GM18867 (cell line): Measurements from ENCODE around the gene OTOS.

ENCODE experiments used
- ATAC-seq: cut with Tn5 transposase; IDR thresholded peaks from one replicate; pipeline ENCODE4 v1.9.1; 2021; ENCODE audit warnings: mild to moderate bottlenecking, moderate library complexity; ENCODE audit not compliant: unreplicated experiment

OTOS gene

DNA sequence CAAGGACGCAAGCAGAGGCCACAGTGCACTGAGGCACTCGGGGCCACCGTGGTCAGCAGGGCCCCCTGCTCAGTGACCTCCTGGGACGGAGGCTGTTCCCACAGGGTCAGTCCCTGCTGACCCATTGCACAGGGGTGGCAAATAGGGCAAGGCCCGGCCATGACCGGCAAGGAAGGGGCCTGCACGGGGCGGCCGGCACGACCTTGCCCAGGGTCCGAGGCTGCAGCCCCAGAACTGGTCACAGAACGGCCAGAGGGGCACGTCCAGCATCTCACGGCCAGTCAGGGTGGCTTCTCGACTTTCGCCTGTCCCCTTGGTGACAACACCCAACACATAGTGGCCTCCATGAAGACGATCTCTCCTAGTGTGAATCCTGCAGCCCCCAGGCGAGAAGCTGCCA is 27.6 kb upstream of the OTOS start:
- ATAC-seq = no peak

DNA sequence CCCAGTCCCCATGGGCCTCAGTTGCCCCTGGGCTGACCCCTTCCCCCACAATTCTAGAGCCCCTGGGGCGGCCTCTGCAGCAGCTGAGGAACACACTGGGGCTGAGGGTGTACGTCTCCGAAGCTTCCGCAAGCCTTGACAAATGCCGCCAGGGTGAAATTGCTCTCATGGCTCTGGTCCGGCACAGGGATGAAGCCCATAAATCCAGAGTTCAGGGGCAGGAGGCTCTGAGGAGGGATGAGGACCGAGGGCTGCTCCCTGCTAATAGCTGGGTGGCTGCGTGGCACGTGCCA is 27.1 kb upstream of the OTOS start:
- no peak for ATAC-seq

DNA sequence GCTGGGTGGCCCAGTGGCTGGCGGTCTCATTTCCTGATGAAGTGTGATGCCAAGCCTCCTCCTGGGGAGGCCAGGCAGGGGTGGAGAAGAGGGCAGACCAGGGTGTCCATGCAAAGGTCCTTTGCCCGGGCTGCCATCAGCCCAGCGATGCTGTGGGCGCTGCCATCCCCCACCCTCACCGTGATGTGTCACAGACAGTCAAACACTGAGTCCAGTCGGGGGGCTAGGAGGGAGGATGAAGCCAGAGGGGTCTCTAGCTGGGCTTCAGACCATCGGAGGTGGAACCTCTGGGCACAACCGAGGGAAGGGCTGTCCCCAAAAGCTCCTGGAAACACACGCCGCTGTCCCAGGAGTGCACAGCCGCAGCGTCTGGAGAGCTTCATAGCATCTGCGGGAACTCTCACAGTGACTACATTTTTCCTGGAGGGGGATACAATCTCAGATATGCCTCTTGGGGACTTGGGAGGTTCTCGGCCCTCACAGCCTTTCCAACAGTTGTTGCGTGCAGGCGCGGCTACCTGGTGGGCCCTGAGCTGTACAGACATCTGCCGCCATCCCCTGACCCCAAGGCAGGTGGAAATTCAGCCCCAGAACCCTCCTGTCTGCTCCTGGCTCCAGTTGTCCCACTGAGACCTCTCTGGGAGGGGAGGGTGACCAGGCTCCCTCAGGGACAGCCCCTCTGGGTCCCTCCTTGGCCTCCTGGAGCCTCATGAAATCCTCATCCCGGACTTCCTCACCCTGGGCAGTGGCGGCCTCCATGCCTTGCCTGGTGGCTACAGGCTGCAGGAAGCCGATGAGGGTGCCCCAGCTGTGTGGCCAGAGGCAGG is 26.5 kb upstream of the OTOS start:
- no peak for ATAC-seq

DNA sequence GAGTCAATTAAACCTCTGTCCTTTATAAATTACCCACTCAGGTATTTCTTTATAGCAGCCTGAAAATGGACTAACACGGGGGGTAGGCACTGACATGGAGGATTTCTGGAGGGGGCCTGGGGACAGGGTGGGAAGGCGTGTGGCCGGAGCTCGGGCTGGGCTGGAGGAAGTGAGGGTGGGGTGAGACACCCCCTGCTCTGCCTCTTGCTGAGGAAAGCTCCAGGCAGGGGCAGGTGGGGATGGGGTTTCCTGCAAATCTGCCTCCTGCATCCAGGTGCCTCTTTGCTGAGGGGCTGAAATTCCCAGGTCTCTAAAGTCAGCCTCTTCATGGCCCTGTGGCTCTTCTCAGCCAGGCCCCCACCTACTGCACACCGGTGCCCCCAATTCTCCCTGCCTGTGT is 25.7 kb upstream of the OTOS start:
- ATAC-seq = no peak

DNA sequence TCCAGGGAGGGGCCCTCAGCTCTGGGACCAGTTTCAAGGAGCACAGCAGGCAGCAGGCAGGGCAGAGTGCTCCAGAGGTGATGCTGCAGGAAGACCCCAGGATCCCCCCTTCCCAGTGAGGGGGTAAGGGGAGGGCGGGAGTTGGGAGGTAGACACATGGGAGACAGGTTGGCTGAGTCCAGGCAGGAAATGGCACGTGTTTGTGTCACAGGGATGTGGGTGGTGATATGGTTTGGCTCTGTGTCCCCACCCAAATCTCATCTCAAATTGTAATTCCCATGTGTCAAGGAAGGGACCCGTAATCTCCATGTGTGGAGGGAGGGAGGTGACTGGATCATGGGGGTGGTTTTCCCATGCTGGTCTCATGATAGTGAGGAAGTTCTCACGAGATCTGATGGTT is 25.2 kb upstream of the OTOS start:
- ATAC-seq = no peak

DNA sequence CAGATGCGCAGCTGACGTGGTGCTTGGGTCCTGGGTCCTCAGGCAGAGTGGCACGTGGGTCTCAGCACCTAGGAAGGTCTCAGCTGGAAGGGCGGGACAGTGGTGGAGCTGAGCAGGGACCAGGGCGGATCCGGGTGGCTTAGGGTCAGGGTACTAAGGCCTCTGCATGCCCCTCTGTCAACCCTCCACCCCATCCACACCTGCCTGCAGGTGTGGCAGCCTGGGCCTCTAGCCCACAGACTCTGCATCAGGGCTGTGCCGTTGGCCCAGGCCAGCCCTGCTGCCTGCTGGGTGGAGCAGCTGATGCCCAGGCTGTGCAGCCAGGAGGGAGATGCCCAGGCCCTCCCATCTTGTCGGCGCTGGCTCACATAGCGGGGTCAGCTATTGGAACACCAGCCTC is 24.6 kb upstream of the OTOS start:
- no peak for ATAC-seq

DNA sequence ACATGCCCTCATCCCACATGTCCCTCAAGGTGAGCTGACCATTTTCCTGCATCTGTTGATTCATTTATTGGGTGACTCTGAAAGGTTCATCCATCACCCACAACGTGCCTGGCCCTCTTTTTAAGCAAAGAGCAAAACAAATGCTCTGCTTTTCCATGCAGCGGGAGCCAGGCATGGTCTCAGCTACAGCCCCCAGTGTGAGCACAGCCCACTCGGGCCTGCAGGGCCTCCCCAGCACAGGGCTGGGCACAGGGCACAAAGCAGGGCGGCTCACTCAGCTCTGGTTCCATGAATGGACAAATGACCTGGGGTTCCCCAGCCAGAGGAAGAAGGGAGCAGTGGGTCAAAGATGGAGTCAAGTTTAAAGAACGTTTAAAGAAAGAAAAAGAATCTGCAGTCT is 24.1 kb upstream of the OTOS start:
- ATAC-seq = no peak

DNA sequence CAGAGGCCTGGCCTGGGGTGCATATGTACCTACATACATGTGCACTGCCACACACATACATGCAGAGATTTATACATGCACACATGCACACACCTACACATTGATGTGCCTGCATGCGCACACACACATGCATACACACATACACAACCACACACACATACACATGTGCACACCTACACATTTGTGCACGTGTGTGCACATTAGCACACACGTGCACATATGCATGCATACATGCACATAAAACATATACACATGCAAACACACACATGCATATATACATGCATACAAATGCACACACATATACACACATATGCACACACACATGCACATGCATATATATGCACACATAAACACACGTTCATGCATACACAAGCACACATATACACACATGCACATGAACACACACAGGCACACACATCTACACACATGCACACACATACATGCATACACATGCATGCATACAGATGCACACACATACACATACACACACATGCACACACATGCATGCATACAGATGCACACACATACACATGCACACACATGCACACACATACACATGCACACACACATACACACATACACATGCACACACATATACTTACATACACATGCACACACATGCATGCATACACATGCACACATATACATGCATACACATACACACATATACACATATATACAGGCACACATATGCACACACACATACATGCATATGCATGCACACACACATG is 23.6 kb upstream of the OTOS start:
- ATAC-seq = no peak

DNA sequence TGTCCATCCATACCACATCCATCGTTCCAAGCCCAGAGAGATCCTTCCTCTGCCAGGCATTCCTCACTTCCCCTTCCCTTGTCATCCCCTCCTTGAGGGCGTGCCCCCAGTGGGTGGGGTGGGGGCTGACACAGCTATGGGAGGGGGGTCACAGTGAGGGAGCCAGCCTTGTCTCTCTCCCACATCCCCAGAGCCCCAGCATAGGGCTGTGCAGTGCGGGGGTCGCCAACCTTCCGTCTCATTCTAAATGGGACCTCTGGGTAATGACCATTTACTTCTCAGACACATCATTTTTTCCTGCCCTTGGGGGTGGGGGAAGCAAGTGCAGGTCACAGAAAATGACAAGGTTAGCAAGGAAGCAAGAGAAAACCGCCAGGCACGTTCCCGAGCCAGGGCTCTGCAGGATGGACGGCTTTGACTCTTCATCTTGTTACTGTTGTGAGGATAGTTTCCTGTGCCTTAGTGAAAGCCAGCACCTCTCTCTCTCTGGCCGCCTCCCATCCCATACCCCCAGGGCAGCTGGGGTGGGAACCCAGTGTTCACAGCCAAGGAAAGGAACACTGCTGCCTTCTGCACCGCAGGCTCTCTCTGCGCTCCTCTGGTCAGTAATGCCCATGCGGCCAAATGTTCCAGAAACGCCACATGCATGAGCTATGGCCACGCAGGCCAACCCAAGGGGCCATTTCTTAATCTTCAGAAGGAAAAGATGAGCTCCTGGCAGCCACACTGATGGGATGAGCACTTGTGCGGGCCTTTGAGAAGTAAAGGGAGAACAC is 22.7 kb upstream of the OTOS start:
- no peak for ATAC-seq

DNA sequence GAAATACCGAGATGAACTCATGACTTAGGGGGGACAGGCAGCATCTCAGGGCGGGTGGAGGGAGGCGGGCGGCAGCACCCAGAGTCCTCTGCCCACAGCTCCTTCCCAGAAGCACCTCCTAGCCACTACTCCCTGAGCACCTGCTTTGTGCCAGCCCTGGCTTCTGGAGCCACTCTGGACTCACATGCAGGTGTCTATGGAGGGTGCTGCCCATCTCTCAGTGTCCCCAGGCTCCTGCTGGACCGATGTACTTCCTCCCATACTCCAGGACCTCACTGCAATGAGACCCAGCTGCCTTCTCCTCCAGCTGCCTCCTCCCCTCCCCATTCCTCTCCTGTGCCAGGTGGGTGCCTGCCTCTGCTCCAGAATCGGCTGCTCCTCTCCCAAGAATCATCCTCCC is 22.1 kb upstream of the OTOS start:
- ATAC-seq = no peak

DNA sequence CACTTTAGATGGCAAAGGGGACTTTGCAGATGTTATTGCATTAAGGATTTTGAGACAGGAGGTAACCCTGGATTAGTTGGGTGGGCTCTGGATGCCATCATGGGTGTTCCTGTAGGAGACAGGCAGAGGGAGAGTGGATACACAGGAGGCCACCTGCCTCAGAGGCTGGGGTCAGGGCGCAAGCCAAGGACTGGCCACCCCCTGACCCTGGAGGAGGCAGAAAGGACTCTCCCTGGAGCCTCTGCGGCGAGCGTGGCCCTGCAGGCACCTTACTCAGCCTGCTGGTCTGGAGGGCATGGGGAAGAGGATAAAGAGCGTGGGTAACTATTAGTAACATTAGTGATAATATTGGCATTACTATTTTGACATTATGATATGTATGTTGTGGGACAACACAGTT is 21.6 kb upstream of the OTOS start:
- no peak for ATAC-seq

DNA sequence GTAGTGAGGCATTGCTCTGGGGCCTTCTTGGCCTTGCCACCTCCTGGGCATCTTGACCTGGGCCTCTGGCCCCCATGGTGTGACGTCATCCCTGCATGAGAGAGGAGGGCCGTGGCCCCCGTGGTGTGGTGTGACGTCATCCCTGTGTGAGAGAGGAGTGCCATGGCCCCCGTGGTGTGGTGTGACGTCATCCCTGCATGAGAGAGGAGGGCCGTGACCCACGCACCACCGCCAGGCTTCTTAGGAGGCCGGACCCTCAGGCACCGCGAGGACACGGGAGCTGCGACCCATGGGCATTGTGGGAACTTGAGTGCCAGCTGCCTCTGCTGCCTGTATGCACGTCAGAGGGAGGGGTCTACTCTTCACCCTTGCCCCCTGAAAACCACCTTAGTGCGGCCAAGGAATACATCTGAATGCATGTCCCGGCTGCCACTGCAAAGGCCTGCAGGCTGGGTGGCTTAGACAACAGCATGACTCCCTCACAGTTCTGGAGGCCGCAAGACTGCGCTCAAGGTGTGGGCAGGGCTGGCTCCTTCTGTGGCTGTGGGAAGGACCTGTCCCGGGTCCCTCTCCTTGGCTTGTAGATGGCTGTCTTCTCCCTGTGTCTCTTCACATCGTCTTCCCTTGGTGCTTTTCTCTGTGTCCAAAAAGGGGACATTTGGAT is 20.8 kb upstream of the OTOS start:
- ATAC-seq = no peak

DNA sequence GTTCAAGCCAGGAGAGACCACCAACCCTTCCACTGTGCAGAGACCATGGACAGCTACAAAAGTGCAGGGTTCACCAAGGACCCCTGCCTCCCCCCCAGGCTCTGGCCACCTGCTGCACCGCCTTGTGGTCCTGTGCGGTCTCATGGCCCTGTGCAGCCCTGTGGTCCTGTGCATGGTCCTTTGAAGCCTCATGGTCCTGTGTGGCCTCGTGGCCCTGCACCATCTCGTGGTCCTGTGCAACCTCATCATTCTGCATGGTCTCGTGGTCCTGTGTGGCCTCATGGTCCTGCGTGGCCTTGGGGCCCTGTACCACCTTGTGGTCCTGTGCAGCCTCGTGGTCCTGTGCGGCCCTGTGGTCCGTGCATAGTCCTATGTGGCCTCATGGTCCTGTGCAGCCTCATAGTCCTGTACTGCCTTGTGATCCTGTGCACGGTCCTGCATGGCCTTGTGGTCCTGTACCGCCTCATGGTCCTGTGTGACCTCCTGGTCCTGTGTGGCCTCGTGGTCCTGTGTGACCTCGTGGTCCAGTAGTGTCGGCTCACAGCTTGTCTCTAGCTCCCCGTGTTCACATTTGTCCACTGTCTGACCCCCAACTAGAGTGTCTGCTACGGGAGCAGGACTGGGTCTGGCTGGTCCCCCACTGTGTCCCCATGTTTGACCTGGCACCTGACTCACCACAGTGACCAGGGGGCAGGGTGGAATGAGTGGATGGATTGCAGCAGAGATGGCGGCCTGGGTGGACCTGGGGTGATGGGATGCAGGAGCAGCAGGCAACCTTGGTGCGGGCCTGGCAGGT is 20.0 kb upstream of the OTOS start:
- ATAC-seq = no peak

DNA sequence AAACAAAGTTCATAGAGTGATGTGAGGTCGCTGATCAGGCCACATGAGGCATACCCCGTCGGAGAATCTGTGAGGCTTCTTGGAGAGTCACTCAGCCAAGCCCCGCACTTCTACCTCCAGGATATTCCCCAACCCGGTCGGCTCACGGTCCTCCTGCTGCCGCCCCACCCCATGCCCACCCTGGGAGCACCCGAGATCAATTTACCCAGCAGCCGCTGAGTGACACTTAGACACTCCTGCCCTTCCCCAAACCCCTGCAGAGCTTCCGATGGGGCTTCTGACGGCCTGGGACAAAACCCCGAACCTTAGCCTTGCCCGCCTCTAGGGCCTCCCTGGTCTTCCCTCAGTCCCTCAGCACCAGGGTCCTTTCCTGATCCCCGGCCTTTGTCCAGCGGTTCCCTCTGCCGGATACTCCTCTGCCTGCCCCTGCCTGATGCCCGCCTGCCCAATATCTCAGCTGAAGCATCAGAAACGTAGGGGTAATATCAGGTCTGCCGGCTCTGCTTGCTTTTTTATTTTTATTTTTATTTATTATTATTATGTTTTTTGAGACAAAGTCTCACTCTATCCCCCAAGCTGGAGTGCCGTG is 18.9 kb upstream of the OTOS start:
- no peak for ATAC-seq

DNA sequence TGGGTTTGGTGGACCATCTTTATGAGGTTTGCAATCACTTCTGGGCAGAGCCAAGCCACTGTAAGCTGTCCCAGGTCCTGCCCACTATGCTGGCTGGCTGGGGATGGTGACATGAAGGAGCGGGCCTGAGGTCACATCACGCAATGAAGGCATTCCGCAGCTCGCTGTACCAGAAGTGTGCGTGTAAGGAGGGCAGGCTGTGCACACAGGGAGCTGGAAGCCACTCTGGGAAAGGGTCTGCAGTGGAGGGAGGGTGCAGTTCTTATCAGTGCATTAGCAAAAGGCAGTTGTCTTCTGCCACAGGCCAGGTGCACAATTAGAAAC is 16.7 kb upstream of the OTOS start:
- ATAC-seq = no peak

DNA sequence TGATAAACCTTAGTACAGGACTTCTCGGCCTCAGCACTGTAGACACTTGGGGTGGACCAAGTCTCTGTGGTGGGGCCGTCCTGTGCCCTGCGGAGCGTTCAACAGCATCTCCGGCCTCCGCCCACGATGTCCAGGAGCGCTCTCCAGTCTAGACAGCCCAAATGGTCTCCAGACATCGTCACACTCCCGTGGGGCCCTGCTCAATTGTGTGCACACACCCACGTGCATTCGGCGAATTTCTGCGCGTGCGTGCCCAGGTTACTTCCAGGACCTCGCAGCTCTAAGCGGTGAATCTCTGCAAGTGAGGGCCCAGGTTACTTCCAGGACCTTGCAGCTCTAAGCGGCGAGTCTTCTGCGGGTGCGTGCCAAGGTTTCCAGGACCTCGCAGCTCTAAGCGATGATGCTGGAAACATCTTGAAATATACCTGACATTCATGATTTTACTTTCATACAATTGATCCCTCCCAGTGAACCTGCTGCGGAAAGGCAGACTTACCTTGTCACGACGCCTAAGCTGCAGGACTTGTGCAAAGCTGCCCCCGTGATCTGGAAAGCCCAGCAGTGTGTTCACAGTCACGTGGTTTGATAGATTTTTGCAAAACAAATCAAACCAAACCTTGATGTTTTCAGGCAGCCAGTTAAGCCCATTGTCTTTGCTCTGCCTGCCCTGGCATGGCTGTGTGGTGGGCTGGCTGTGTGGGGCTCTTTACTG is 16.1 kb upstream of the OTOS start:
- ATAC-seq = no peak

DNA sequence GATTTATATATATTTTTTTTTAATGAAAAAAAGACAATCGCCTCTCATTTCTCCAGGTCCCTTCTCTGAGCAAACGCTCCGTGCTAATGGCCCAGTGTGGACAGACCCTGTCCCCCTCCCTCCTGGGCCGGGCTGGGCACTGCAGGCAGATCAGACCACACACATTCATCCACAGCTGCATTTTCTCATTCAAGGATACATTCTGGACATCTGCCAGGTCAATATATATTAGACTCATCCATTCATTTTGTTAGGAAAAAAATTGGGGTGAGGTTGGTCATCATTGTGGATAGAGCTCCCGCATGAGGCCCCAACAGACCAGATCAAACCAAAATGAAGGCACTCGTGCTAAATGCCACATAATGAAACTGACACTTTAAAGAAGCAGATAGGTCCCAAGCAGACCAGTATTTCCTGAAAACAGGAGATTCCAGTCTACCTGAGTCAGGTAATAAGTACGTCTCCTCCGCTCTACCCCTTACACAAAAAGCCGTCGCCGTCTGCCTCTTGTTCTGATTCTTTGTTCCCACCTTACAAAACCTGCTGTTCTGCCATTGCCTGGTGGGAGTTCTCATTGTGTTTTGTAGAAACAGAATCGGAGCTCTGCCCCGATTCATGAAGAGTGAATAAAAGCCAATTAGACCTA is 15.4 kb upstream of the OTOS start:
- no peak for ATAC-seq

DNA sequence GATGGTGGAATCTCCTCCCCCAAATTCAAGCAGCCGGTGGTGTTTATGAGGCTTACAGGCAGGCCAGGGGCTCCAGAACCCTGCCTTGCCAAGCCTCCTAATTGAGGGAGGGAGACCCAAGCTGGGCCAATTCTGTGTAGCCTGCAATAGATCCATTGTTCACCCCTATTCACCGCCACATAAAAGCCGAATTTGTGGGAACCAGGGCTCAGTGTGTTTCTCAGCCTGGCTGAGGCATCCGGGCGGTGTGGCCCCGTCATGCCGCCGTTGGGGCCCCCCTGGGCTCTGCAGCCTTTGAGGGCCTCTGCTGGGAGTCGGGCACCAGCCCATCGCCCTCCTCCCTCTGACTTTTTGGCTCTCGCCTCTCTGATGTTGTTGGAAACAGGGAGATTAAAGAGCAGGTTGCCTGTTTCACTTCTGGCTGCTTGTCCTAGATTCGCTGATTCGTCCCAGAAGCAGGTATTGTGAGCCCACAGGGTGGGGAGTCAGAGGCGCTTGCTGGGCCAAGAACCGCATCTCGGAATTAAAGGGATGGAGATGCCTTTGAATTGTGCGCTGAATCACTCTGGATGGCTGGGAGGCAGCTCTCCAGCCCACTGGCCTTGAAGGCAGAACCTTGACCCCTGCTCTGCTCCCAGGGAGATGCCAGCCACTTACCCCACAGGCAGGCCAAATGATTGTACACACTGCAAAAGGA is 14.7 kb upstream of the OTOS start:
- ATAC-seq = no peak

DNA sequence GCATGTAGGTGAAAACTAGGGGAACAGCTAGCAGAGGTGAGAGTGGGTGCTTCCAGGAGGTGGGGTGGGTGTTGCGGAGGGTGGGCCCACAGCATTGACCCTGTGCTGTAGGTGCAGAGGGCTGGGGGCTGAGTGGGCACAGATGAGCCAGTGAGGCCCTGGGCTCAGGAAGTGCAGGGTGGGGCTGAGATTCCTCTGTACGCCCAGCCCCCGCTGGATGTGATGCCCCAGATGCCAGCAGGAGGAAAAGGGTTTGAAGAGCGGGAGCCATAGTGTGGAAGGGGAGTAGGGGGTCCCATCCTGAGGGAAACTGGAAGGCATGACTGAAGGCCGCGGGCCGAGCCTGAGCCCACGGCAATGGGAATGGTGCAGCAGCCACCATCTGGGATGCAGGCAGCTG is 14.1 kb upstream of the OTOS start:
- ATAC-seq = no peak
